HEK293 (cell line): ENCODE data around the gene RAB3GAP2.
"Not testable (repeated sequence)": the region's sequence is repeated elsewhere in the genome, so short reads cannot be mapped to it uniquely, and the experiment has no call there.

Experiments
- CTCF ChIA-PET: fragments of 350-600 bp; formaldehyde crosslinking; extraction: SDS; loops from one replicate; lab custom pipeline; 2021; ENCODE audit warnings: antibody characterized with exemption; lab: Yijun Ruan, JAX
- POLR2A ChIA-PET: fragments of 300-600 bp; formaldehyde crosslinking; extraction: SDS; loops from one replicate; lab custom pipeline; 2020; ENCODE audit warnings: antibody characterized with exemption, inconsistent platforms; lab: Yijun Ruan, JAX
- H3K27ac ChIP-seq: fragments of 200-500 bp; sonication (Bioruptor generic); 2 replicates; pipeline ENCODE4 v1.5.1; 2014; ENCODE audit warnings: low read depth, low read length, control low read depth, inconsistent platforms; ENCODE audit errors: extremely low read depth
- H3K36me3 ChIP-seq, 2 experiments: fragments of 200-500 bp in 1 of 2; sonication (Bioruptor generic) in 1 of 2; 1 replicate in 1 of 2; 2 replicates in 1 of 2; pipeline ENCODE4 v1.5.1; 2014 to 2017; ENCODE audit warnings: inconsistent platforms in 2 of 2, low read length in 2 of 2; ENCODE audit not compliant: control insufficient read depth in 2 of 2, insufficient read depth in 1 of 2
- H3K4me1 ChIP-seq: fragments of 200-500 bp; sonication (Bioruptor generic); 2 replicates; pipeline ENCODE4 v1.5.1; 2014; ENCODE audit warnings: mild to moderate bottlenecking, low read length, inconsistent platforms; ENCODE audit not compliant: control insufficient read depth, insufficient read depth
- H3K4me3 ChIP-seq: 2 replicates; pipeline ENCODE4 v1.5.1; 2011; ENCODE audit warnings: low read depth, mild to moderate bottlenecking, control low read depth, low read length, moderate library complexity
- H3K9me3 ChIP-seq: fragments of 200-500 bp; sonication (Bioruptor generic); 2 replicates; pipeline ENCODE4 v1.5.1; 2014; ENCODE audit warnings: low read depth, low read length, inconsistent platforms; ENCODE audit not compliant: control insufficient read depth, insufficient read depth
- EGR2 ChIP-seq: fragments of 450-650 bp; formaldehyde crosslinking; IDR thresholded peaks from 2 replicates; pipeline ENCODE4 v1.5.1; 2016; ENCODE audit warnings: low read depth, missing biosample characterization, missing genetic modification characterization
- KLF7 ChIP-seq: fragments of 450-650 bp; formaldehyde crosslinking; IDR thresholded peaks from 2 replicates; pipeline ENCODE4 v1.5.1; 2016; ENCODE audit warnings: missing biosample characterization, missing genetic modification characterization, borderline replicate concordance
- TCF7L2 ChIP-seq: IDR thresholded peaks from 2 replicates; pipeline ENCODE4 v1.6.1; 2011; ENCODE audit warnings: low read depth, mild to moderate bottlenecking, inconsistent platforms, low read length, moderate library complexity, borderline replicate concordance
- ZNF140 ChIP-seq: fragments of 450-650 bp; formaldehyde crosslinking; IDR thresholded peaks from 2 replicates; pipeline ENCODE4 v1.5.1; 2016; ENCODE audit warnings: missing biosample characterization, missing genetic modification characterization
- ZNF311 ChIP-seq: fragments of 450-650 bp; formaldehyde crosslinking; IDR thresholded peaks from 2 replicates; pipeline ENCODE4 v1.5.1; 2017; ENCODE audit warnings: missing biosample characterization, missing genetic modification characterization, borderline replicate concordance
- ZNF416 ChIP-seq: fragments of 450-650 bp; formaldehyde crosslinking; IDR thresholded peaks from 2 replicates; pipeline ENCODE4 v1.5.1; 2016; ENCODE audit warnings: missing biosample characterization, missing genetic modification characterization
- ZNF555 ChIP-seq: fragments of 450-650 bp; formaldehyde crosslinking; conservative IDR thresholded peaks from 2 replicates; pipeline ENCODE4 v1.5.1; 2017; ENCODE audit warnings: missing biosample characterization, mild to moderate bottlenecking, missing genetic modification characterization, inconsistent platforms
- ZNF654 ChIP-seq: fragments of 450-650 bp; formaldehyde crosslinking; IDR thresholded peaks from 2 replicates; pipeline ENCODE4 v1.5.1; 2016; ENCODE audit warnings: low read depth, missing biosample characterization, missing genetic modification characterization
- ZNF707 ChIP-seq: fragments of 450-650 bp; formaldehyde crosslinking; IDR thresholded peaks from 2 replicates; pipeline ENCODE4 v1.5.1; 2016; ENCODE audit warnings: missing biosample characterization, missing genetic modification characterization
- TF ChIP-seq, protein P1 (sequence below): fragments of 450-650 bp; formaldehyde crosslinking; IDR thresholded peaks from 2 replicates; pipeline ENCODE4 v1.5.1; 2016; ENCODE audit warnings: missing biosample characterization, missing genetic modification characterization
- TF ChIP-seq, protein P2 (sequence below): fragments of 450-650 bp; formaldehyde crosslinking; IDR thresholded peaks from 2 replicates; pipeline ENCODE4 v1.5.1; 2016; ENCODE audit warnings: missing biosample characterization, missing genetic modification characterization, low read depth
- TF ChIP-seq, protein P3 (sequence below): fragments of 450-650 bp; formaldehyde crosslinking; IDR thresholded peaks from 2 replicates; pipeline ENCODE4 v1.5.1; 2017; ENCODE audit warnings: missing biosample characterization, mild to moderate bottlenecking, missing genetic modification characterization, moderate library complexity

Gene RAB3GAP2

DNA sequence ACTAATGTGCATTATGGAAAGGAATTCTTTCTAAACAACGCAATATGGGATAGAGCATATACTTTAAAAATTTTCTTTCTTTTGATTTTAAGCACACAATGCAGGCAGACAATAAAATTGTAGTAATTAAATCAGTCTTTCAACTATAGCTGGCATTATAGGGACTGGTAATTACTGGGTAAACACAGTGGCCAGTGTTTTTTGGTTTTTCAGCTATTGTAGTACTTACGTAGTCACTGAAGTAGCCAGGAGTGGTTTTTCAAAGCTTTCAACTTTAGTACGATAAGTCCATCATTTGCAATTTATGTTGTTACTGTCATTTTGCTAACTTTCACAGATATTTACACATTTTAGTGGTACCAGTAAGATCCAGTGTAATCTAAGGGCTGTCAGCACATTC, 50.6 kb downstream of the RAB3GAP2 start (continued):
- TF ChIP-seq ZNF416 (tag by site-specific recombination) (no peak), TCF7L2 (no peak), ZNF140 (tag by site-specific recombination) (no peak), ZNF707 (no peak), ZNF654 (tag by site-specific recombination) (no peak)

DNA sequence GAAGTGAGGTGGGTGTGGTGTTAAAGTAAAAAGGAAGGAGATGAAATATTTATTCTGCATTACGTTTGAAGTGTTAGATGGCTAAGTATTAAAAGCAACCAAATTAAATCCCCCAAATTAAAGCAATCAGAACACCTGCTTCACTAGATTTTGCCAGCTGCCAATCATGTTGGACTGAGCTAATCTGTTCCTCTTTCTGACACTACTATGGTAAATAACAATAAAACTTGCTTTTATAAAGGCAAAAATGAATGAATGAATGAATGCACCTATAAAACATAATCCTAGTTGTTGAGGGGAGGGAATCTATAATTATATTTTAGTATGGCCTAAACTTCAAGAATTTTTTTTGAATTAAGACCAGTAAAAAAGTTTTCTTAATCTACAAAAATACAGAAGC, 51.0 kb downstream of the RAB3GAP2 start:
- TF ChIP-seq, protein P1, sequence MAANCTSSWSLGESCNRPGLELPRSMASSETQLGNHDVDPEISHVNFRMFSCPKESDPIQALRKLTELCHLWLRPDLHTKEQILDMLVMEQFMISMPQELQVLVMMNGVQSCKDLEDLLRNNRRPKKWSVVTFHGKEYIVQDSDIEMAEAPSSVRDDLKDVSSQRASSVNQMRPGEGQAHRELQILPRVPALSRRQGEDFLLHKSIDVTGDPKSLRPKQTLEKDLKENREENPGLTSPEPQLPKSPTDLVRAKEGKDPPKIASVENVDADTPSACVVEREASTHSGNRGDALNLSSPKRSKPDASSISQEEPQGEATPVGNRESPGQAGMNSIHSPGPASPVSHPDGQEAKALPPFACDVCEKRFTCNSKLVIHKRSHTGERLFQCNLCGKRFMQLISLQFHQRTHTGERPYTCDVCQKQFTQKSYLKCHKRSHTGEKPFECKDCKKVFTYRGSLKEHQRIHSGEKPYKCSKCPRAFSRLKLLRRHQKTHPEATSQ (tag by site-specific recombination): no peak
- Histone ChIP-seq H3K36me3 (no peaks in the 10 kb centered on the region), H3K27ac (no peak overlapping the region), H3K4me3 (no peak overlapping the region), H3K4me1 (peaks cover 10% of the 10 kb centered on the region; the same call in 1 of the 2 replicates), H3K9me3 (no peaks in the 10 kb centered on the region)
- CTCF ChIA-PET: interaction anchor here (0.8 to 1.3 kb wide), 2 partner anchors 14 to 1018 kb away, joined by 3 read pairs; no protein-coding TSS in a partner anchor
- POLR2A ChIA-PET: no interaction called here

DNA sequence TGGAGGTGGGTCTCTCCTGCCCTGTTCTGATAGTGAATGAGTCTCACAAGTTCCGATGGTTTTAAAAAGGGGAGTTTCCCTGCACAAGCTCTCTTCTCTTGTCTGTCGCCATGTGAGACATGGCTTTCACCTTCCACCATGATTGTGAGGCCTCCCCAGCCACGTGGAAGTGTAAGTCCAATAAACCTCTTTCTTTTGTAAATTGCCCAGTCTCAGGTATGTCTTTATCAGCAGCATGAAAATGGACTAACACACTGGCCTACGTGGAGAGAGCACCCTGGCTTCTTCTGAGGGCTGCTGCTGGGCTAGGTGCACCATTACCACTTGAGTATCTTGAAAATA, 51.6 kb downstream of the RAB3GAP2 start:
- H3K27ac ChIP-seq: not testable (repeated sequence)
- CTCF ChIA-PET: interaction anchor here (0.6 to 2.6 kb wide), 6 partner anchors 11 to 556 kb away, joined by 3 to 11 read pairs (median 3); no protein-coding TSS in a partner anchor

DNA sequence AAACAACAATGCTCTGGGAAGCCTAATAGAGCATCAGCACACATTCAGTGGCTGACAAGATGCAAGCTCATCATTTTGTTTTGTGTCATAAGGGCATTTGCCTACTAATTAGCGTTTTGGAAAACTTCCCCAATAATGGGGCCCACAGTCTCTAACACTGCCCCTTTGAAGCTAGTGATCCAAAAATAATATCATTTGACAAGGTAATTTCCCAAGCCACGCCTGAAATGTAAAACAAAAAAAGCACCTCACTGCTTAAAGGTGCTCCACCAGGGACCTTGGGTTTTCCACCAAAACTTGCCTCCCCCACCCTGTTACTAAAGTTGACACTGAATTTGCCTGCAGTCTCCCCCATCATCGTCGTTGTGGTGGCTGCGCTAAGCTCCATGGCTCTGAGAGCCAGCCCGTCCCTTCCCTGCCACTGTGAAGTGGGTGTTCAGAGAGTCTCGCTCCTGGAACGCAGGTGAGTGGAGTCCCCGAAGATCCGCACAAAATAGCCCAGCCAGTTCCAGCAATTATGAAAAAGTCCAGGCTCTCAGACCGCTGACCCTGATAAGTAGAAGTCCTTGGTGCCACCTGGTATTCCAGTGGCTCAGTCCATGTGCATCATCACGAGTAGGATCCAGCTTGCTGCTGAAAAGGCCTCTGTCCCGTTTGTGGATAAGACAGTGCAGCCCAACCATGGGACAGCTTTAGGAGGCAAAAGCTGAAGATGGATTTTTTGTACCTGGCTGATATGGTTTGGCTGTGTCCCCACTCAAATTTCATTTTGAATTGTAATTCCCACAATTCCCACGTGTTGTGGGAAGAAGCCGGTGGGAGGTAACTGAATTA, 52.2 kb downstream of the RAB3GAP2 start:
- Histone ChIP-seq H3K27ac (no peak overlapping the region), H3K4me1 (peaks cover 10% of the 10 kb centered on the region; the same call in 1 of the 2 replicates)
- CTCF ChIA-PET: interaction anchor here (0.6 to 3.7 kb wide), 8 partner anchors 10 to 557 kb away, joined by 3 to 20 read pairs (median 5); no protein-coding TSS in a partner anchor

More for the DNA sequence above, 51.6 kb downstream of the RAB3GAP2 start:
- H3K9me3 ChIP-seq, POLR2A ChIA-PET, H3K4me1 ChIP-seq, H3K36me3 ChIP-seq, H3K4me3 ChIP-seq: not testable (repeated sequence)
- 0 out of 2 replicates have a peak, but pooled peaks have one; percentile 12 for TF ChIP-seq EGR2 (tag by site-specific recombination)

More for the DNA sequence above, 52.2 kb downstream of the RAB3GAP2 start:
- Histone ChIP-seq H3K36me3 (no peaks in the 10 kb centered on the region), H3K4me3 (no peak overlapping the region), H3K9me3 (no peaks in the 10 kb centered on the region)
- POLR2A ChIA-PET: no interaction called here
- TF ChIP-seq, protein P2, sequence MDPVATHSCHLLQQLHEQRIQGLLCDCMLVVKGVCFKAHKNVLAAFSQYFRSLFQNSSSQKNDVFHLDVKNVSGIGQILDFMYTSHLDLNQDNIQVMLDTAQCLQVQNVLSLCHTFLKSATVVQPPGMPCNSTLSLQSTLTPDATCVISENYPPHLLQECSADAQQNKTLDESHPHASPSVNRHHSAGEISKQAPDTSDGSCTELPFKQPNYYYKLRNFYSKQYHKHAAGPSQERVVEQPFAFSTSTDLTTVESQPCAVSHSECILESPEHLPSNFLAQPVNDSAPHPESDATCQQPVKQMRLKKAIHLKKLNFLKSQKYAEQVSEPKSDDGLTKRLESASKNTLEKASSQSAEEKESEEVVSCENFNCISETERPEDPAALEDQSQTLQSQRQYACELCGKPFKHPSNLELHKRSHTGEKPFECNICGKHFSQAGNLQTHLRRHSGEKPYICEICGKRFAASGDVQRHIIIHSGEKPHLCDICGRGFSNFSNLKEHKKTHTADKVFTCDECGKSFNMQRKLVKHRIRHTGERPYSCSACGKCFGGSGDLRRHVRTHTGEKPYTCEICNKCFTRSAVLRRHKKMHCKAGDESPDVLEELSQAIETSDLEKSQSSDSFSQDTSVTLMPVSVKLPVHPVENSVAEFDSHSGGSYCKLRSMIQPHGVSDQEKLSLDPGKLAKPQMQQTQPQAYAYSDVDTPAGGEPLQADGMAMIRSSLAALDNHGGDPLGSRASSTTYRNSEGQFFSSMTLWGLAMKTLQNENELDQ (tag by site-specific recombination): no peak
- TF ChIP-seq ZNF555 (tag by site-specific recombination) (no peak), ZNF311 (tag by site-specific recombination) (no peak), KLF7 (tag by site-specific recombination) (no peak)
- TF ChIP-seq, protein P3, sequence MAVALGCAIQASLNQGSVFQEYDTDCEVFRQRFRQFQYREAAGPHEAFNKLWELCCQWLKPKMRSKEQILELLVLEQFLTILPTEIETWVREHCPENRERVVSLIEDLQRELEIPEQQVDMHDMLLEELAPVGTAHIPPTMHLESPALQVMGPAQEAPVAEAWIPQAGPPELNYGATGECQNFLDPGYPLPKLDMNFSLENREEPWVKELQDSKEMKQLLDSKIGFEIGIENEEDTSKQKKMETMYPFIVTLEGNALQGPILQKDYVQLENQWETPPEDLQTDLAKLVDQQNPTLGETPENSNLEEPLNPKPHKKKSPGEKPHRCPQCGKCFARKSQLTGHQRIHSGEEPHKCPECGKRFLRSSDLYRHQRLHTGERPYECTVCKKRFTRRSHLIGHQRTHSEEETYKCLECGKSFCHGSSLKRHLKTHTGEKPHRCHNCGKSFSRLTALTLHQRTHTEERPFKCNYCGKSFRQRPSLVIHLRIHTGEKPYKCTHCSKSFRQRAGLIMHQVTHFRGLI (tag by site-specific recombination): peak; percentile 51; the same call in 1 of the 2 replicates
